Measurements from ENCODE around the gene ESR1.
"Not testable (repeated sequence)": the region's sequence is repeated elsewhere in the genome, so short reads cannot be mapped to it uniquely, and the experiment has no call there.

The ESR1 gene

DNA sequence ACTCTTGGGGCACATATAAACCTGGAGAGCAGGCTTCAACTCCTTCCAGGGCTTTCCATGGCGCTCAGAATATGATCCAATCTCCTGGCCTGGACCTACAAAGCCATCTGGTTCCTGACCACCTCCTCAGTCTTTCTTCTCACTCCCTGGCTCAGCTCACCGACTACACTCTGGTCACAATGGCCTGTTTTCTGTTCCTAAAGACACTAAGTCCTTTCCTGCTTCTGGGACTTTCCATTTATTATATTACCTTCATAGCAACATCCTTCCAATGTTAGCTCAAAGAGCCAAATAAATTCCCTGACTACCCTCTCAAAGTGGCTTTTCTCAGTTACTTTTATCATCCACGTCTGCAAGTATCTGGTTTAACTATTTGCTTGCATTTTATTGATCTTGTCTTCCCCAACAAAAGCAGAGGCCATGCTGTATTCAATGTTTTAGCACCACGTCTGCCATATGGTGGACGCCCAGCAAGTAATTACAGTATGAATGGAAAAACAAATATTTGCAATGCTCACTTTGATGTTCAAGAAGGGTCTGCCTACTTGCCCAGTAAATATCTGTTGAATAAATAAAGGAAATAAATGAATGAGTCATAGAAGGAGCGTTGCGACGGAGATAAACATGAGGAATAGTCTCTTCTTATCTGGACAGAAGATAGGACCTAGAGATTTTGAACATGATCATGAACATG lies 328.4 kb downstream of the ESR1 start:
- Histone ChIP-seq H3K27me3 (no peaks in the 10 kb centered on the region), H3K27ac (no peak overlapping the region), H3K4me3 (no peak overlapping the region), H3K36me3 (peaks cover 88 to 93% (median 90%) of the 10 kb centered on the region in 3 donors), H3K4me1 (no peaks in the 10 kb centered on the region), H3K9me3 (no peaks in the 10 kb centered on the region)
- TF ChIP-seq, protein P1, sequence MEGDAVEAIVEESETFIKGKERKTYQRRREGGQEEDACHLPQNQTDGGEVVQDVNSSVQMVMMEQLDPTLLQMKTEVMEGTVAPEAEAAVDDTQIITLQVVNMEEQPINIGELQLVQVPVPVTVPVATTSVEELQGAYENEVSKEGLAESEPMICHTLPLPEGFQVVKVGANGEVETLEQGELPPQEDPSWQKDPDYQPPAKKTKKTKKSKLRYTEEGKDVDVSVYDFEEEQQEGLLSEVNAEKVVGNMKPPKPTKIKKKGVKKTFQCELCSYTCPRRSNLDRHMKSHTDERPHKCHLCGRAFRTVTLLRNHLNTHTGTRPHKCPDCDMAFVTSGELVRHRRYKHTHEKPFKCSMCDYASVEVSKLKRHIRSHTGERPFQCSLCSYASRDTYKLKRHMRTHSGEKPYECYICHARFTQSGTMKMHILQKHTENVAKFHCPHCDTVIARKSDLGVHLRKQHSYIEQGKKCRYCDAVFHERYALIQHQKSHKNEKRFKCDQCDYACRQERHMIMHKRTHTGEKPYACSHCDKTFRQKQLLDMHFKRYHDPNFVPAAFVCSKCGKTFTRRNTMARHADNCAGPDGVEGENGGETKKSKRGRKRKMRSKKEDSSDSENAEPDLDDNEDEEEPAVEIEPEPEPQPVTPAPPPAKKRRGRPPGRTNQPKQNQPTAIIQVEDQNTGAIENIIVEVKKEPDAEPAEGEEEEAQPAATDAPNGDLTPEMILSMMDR (IDR thresholded peaks at IDR 0.05): no peak
- DNase-seq: no peak
- intact Hi-C loops (cut with DNase I; ENCODE audit: low total_unique reads): no loop called here

DNA sequence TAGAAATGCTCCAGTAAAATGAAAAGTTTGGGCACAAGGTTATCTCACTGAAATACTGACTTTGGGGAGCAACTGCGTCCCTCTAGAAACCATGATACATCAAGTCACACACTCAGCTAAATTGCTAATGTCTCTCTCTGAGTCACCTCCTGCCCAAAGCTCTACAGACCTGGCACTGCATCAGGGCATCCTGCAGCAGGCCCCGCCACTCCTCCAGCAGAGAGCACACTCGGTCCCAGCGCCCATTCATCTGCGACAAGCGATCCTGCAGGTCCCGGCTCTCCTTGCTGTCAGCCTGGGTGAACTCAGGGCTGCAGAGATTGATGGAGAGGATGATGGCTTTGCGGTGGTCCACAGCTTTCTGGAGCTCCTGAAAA lies 329.0 kb downstream of the ESR1 start:
- Histone ChIP-seq H3K36me3 (peaks cover 91 to 96% (median 93%) of the 10 kb centered on the region in 3 donors), H3K4me3 (no peak overlapping the region), H3K4me1 (no peaks in the 10 kb centered on the region), H3K9me3 (no peaks in the 10 kb centered on the region), H3K27me3 (no peaks in the 10 kb centered on the region), H3K27ac (no peak overlapping the region)
- no peak for DNase-seq
- intact Hi-C loops (cut with DNase I; ENCODE audit: low total_unique reads): no loop called here
- TF ChIP-seq, protein P1 (IDR thresholded peaks at IDR 0.05): no peak

DNA sequence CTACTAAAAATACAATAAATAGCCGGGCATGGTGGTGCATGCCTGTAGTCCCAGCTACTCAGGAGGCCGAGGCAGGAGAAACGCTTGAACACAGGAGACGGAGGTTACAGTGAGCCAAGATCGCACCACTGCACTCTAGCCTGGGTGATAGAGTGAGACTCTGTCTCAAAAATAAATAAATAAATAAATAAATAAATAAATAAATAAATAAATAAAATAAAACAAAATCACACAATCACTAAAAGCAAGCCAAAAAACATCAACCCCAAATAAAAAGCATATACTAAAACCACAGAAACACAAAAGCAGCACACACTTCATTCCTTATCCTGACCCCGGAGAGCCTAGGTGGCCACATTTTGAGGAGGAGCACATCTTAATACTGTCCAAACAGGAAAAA lies 330.9 kb downstream of the ESR1 start:
- H3K36me3 ChIP-seq: peaks cover 84 to 85% (median 85%) of the 10 kb centered on the region in 3 donors
- H3K27ac ChIP-seq; DNase-seq; H3K4me3 ChIP-seq; intact Hi-C loops (cut with DNase I; ENCODE audit: low total_unique reads); H3K27me3 ChIP-seq; H3K4me1 ChIP-seq; H3K9me3 ChIP-seq: not testable (repeated sequence)

DNA sequence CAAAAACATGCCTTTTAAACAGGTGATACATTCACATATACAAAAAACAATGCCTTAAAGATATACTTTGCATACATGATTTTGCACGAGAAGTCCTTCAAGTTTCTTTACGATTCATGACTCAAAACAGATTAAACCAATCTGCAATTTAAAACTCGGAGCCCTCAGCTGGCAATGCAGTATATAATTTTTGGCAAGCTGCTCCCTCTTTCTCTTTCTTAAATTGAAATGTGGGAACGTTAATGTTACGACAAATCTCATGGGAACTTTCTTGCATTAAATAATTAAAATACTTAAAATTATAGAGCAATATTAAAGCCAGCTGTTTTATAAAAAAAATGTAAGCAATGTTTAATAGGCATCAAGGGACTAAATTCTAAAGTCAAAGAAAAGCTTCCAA lies 334.6 kb downstream of the ESR1 start:
- Histone ChIP-seq H3K36me3 (peaks cover 67 to 80% (median 73%) of the 10 kb centered on the region in 3 donors), H3K4me3 (no peak overlapping the region), H3K27me3 (no peaks in the 10 kb centered on the region), H3K9me3 (no peaks in the 10 kb centered on the region), H3K27ac (no peak overlapping the region), H3K4me1 (peaks cover 0 to 13% (median 3%) of the 10 kb centered on the region in 4 donors)
- no peak for DNase-seq
- intact Hi-C loops (cut with DNase I; ENCODE audit: low total_unique reads): loop anchor here (10.0 kb wide), 1 partner anchor 123 kb away; no protein-coding TSS in a partner anchor
- TF ChIP-seq, protein P1 (IDR thresholded peaks at IDR 0.05): no peak

DNA sequence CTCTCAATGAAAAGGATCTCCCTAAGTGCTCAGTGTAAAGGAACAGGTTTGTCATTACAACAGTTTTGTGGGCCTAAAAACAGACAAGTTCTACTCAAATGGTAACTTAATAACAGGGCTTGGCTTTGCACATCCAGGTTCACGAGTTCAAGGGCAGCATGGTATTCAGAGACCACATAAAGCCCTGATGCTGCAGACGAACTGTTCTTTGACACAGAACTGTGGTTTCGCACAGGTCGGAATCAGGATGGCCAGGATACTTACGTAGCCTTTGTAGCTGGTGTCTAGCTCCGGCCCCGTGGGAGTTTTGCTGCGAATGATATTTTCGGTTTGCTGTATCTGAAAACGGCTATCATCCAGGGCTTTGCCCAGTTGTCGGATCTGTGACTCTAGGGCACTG lies 335.9 kb downstream of the ESR1 start:
- Histone ChIP-seq H3K9me3 (no peaks in the 10 kb centered on the region), H3K27me3 (no peaks in the 10 kb centered on the region), H3K36me3 (peaks cover 74 to 82% (median 76%) of the 10 kb centered on the region in 3 donors), H3K4me1 (peaks cover 0 to 14% (median 3%) of the 10 kb centered on the region in 4 donors), H3K27ac (no peak overlapping the region), H3K4me3 (no peak overlapping the region)
- no peak for DNase-seq
- TF ChIP-seq, protein P1 (IDR thresholded peaks at IDR 0.05): no peak
- intact Hi-C loops (cut with DNase I; ENCODE audit: low total_unique reads): loop anchor here (10.0 kb wide), 1 partner anchor 121 kb away; no protein-coding TSS in a partner anchor

DNA sequence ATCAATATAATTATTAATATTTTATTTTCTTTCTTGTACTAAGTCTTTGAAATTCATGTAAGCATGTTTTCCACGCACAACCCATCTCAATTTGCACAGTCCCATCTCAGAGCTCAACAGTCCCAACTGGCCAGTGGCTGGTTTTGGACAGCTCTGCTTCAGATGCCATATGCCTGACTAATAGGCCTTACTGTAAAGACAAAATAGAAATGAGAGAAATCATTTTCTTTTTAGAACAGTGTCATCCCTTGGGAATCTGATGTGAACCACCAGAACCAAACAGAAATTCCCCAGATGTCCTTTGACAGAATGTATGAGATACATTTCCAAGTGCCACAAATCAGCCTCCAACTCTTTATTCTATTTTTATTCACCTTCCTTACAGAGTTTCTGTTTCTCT lies 338.9 kb downstream of the ESR1 start:
- H3K9me3 ChIP-seq: no peaks in the 10 kb centered on the region
- H3K4me3 ChIP-seq: no peak overlapping the region
- no peaks in the 10 kb centered on the region for H3K27me3 ChIP-seq
- TF ChIP-seq, protein P1 (IDR thresholded peaks at IDR 0.05): no peak
- H3K4me1 ChIP-seq: peaks cover 0 to 26% (median 3%) of the 10 kb centered on the region in 4 donors
- peaks cover 70 to 81% (median 73%) of the 10 kb centered on the region in 3 donors for H3K36me3 ChIP-seq
- no peak for DNase-seq
- no peak overlapping the region for H3K27ac ChIP-seq
- intact Hi-C loops (cut with DNase I; ENCODE audit: low total_unique reads): loop anchor here (10.0 kb wide), 1 partner anchor 118 kb away; no protein-coding TSS in a partner anchor
